ENCODE measurements around the gene SLC7A10. TPM values are rescaled to one million over a fixed set of nuclear protein-coding genes. Genes with fewer than 3 reads are reported as not detected.
"Not testable (repeated sequence)": the region's sequence is repeated elsewhere in the genome, so short reads cannot be mapped to it uniquely, and the experiment has no call there.

Gene SLC7A10
- total RNA-seq, 1 donor from 2014 or later, result 0.48 TPM

DNA sequence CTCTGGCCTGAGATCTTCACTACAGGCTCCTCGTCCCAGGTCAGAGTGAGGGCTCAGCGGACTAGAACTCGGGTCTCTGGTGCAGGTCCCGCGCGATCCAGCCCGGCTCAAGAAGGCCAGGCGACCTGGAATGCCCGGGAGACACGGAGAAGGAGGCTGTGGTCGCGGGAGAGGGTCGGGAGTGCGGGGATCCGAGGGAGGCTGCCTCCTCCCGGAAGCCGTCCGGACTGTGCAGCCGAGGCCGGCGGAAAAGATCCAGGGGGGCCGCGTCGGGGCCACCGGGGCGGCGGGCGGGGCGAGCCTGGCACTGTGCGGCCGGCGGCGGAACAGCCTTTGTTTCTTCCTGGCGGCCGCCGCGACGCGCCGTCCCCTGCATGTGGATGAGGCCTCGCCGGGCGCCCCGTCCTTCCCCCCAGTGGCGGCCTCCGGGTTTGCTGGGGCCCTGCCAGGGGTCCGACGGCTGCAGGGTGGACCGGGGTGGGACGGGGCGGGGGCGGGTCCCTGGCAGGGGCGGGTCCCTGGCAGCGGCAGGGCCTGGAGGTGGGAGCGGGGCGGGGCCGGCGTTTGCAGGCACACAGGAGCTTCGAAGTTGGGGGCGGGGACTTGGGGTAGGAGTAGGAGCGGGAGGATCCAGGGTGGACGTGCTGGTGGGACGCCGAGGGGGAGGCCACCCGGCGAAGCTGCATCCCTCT is 1.0 kb upstream of the SLC7A10 start:
- H3K27me3 Mint-ChIP-seq, result peaks cover 64% of the 10 kb centered on the region
- TF ChIP-seq, protein P1, sequence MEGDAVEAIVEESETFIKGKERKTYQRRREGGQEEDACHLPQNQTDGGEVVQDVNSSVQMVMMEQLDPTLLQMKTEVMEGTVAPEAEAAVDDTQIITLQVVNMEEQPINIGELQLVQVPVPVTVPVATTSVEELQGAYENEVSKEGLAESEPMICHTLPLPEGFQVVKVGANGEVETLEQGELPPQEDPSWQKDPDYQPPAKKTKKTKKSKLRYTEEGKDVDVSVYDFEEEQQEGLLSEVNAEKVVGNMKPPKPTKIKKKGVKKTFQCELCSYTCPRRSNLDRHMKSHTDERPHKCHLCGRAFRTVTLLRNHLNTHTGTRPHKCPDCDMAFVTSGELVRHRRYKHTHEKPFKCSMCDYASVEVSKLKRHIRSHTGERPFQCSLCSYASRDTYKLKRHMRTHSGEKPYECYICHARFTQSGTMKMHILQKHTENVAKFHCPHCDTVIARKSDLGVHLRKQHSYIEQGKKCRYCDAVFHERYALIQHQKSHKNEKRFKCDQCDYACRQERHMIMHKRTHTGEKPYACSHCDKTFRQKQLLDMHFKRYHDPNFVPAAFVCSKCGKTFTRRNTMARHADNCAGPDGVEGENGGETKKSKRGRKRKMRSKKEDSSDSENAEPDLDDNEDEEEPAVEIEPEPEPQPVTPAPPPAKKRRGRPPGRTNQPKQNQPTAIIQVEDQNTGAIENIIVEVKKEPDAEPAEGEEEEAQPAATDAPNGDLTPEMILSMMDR (IDR thresholded peaks at IDR 0.05; ENCODE audit: unreplicated experiment), result no peak
- peaks cover 12% of the 10 kb centered on the region for H3K36me3 Mint-ChIP-seq (ENCODE audit: insufficient read depth)
- H3K9me3 Mint-ChIP-seq (ENCODE audit: low read depth), result peaks cover 15% of the 10 kb centered on the region
- no peak overlapping the region for H3K27ac Mint-ChIP-seq
- DNase-seq (ENCODE audit: low spot score, unreplicated experiment), result peak; percentile 37
- H3K4me1 Mint-ChIP-seq (ENCODE audit: low read depth), result no peaks in the 10 kb centered on the region
- H3K4me3 Mint-ChIP-seq (ENCODE audit: low read depth), result peak overlapping the region; percentile 60

DNA sequence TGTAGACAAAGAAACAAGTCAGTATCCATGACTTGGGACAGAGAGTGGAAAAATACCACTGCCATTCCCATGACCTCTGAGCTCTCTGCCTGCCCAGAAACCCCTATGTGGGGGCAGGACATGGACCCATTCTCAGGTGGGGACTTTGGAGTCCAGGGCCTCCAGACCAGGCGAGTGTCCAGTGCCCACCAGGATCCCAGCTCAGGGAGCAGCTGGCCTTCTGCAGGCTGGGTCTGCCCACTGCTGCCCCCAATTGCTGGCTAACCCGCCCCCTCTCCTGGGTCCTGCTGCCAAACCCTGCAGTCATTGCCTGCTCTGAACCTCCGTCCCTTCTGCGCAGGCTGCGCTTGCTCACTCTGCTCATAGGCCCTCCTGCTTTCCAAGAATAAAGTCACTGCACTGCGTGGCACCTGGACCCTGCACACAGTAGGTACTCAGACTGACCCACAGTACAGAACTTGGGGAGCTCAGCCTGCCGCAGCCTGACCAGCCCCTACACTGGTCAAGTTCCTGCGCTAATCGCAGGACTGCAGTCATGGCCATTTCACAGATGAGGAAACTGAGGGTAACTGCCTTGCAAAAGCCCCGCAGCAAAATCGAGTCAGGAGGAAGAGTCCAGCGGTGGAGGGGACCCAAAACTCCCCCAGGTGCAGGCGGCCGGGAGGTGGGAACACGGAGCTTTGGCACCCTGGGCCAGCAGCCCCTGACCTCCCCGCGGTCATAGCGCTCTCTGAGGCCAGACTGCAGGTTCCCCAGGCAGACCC is 774 bp downstream of the SLC7A10 start:
- H3K9me3 Mint-ChIP-seq (ENCODE audit: low read depth), result peaks cover 15% of the 10 kb centered on the region
- no peak for DNase-seq (ENCODE audit: low spot score, unreplicated experiment)
- H3K27me3 Mint-ChIP-seq, result peaks cover 64% of the 10 kb centered on the region
- peak overlapping the region; percentile 38 for H3K4me3 Mint-ChIP-seq (ENCODE audit: low read depth)
- TF ChIP-seq, protein P1 (IDR thresholded peaks at IDR 0.05; ENCODE audit: unreplicated experiment), result no peak
- peaks cover 12% of the 10 kb centered on the region for H3K36me3 Mint-ChIP-seq (ENCODE audit: insufficient read depth)
- no peak overlapping the region for H3K27ac Mint-ChIP-seq
- no peaks in the 10 kb centered on the region for H3K4me1 Mint-ChIP-seq (ENCODE audit: low read depth)

DNA sequence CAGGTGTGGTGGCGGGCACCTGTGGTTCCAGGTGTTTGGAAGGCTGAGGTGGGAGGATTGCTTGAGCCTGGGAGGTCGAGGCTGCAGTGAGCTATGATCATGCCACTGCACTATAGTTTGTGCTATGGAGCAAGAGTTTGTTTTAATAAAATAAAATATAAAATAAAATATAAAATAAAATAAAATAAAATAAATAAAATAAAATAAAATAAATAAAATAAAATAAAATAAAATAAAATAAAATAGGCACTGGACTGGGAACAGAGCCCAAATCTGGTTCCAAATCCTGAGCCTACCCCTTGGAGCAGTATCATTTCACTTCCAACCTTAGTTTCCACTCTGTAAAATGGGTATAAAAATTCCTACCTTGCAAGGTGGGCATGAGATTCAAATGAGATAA is 3.4 kb downstream of the SLC7A10 start:
- H3K27me3 Mint-ChIP-seq, result peaks cover 48% of the 10 kb centered on the region
- H3K4me3 Mint-ChIP-seq (ENCODE audit: low read depth); H3K9me3 Mint-ChIP-seq (ENCODE audit: low read depth); DNase-seq (ENCODE audit: low spot score, unreplicated experiment); H3K36me3 Mint-ChIP-seq (ENCODE audit: insufficient read depth); H3K4me1 Mint-ChIP-seq (ENCODE audit: low read depth); H3K27ac Mint-ChIP-seq: not testable (repeated sequence)

DNA sequence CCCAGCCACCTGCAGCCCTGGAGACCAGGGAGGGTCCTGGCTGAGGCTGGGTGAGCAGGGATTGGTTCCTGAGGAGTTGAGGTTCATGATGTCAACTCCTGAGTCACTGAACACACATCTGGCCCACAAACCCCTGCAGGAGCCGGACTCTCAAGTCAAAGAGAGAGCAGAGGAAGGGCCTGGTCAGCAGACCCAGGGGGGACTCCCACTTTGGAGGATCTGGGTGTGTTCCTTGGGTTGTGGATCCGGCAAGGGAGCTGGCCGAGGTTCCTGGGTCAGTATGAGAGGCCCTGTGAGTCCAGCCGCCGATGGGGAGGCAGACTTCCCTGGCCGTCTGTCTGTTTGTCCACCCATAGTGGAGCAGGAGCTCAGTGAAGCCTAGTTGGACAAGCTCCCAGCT is 4.0 kb downstream of the SLC7A10 start:
- Mint-ChIP-seq H3K36me3 (ENCODE audit: insufficient read depth) (no peaks in the 10 kb centered on the region), H3K27ac (no peak overlapping the region), H3K27me3 (peaks cover 44% of the 10 kb centered on the region), H3K4me3 (ENCODE audit: low read depth) (no peak overlapping the region), H3K9me3 (ENCODE audit: low read depth) (no peaks in the 10 kb centered on the region), H3K4me1 (ENCODE audit: low read depth) (no peaks in the 10 kb centered on the region)
- TF ChIP-seq, protein P1 (IDR thresholded peaks at IDR 0.05; ENCODE audit: unreplicated experiment), result no peak
- no peak for DNase-seq (ENCODE audit: low spot score, unreplicated experiment)

DNA sequence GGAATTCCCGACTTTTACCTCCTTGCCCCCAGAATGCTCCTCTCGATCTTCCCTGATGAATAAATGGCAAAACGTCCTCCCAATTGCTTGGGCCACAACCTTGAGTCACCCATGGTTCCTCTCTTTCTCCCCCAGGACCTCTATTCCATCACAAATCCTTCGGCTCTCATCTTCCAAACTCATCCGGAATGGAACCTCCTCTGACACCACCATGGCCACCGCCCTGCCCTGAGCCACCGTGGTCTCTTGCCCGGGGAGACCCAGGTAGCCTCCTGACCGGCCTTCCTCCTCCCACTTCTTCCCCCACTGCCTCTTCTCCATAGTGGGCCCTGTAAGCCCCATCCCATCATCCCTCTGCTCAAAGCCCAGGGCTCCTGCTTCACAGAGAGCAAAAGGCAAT is 4.9 kb downstream of the SLC7A10 start:
- Mint-ChIP-seq H3K36me3 (ENCODE audit: insufficient read depth) (no peaks in the 10 kb centered on the region), H3K27ac (no peak overlapping the region), H3K27me3 (peaks cover 36% of the 10 kb centered on the region), H3K9me3 (ENCODE audit: low read depth) (no peaks in the 10 kb centered on the region), H3K4me1 (ENCODE audit: low read depth) (no peaks in the 10 kb centered on the region), H3K4me3 (ENCODE audit: low read depth) (no peak overlapping the region)
- TF ChIP-seq, protein P1 (IDR thresholded peaks at IDR 0.05; ENCODE audit: unreplicated experiment), result no peak
- DNase-seq (ENCODE audit: low spot score, unreplicated experiment), result no peak
